ENCODE measurements around the gene SQSTM1.

SQSTM1 gene

DNA sequence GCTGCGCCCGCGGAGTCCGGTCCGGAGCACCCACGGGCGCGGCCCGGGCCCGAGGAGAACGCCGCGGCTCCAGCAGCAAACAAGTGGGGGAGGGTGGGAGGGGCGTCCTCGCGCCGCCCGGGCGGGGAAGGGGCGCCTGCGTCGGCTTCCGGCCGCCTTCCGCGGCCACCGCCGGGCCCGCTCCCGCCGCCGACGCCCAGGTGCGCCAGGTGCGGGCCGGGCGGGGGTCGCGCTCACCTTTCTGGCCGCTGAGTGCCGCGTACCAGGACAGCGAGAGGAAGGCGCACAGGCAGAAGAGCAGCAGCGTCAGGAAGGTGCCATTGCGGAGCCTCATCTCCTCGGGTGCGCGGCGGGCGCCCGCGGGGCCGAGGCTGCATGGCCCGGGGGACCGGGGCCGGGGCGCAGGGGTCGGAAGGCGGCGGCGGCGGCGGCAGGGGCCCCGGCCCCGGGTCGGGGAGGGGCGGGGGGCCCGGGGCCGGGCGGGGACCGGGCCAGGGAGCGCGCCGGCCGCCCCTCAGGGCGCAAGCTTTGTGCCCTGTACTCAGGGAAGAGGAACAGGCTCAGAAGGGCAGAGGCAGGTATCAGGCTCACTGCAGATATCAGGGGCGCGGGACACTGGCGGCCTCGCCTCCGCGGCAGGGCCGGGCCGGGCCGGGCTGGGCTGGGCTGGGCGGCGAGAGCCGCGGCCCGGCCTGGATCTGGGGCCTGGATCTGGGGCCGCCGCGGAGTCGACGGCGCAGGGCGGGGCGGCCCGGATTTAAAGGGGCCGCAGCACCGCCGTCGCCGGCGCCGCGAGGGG, 14.3 kb upstream of the SQSTM1 start, which contains the start of gene MGAT4B:
Gene MGAT4B, minus strand, starts transcription at position 617 of the 799 bp plus-strand sequence. Its CDS starts 283 bp downstream, at position 334.
- DNase-seq, result no peak

GRCh38 chr5:179812135-179812825, 8.4 kb upstream of the SQSTM1 start:
- no peak for DNase-seq

DNA sequence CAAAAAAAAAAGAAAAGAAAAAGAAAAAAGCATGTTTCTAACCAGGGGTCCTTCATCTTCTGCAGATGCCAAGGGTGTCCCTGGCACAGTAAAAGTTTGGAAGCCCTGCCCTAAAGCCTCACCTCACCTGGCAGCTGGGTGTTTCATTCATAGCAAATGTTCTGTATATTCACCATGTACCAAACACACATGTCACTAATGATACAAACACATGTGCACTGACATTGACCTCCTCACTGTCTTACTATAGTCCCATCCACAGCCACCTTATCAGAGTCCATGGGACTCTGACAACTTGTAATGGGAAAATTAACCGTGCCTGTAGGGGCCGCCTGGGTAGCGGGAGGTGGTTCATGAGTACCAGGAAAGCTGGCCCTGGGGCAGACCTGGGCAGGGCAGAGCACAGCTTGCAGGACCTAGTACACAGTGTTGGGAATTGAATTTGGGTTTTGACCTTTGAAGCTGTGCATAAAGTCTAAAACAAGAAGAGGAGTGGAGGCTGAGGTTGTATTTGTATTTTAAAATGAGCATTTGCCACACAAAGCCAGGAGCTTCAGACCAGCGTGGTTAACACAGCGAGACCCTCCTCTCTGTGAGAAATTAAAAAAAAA, 7.6 kb upstream of the SQSTM1 start:
- no peak for DNase-seq

GRCh38 chr5:179814090-179814489, 6.6 kb upstream of the SQSTM1 start:
- no peak for DNase-seq

DNA sequence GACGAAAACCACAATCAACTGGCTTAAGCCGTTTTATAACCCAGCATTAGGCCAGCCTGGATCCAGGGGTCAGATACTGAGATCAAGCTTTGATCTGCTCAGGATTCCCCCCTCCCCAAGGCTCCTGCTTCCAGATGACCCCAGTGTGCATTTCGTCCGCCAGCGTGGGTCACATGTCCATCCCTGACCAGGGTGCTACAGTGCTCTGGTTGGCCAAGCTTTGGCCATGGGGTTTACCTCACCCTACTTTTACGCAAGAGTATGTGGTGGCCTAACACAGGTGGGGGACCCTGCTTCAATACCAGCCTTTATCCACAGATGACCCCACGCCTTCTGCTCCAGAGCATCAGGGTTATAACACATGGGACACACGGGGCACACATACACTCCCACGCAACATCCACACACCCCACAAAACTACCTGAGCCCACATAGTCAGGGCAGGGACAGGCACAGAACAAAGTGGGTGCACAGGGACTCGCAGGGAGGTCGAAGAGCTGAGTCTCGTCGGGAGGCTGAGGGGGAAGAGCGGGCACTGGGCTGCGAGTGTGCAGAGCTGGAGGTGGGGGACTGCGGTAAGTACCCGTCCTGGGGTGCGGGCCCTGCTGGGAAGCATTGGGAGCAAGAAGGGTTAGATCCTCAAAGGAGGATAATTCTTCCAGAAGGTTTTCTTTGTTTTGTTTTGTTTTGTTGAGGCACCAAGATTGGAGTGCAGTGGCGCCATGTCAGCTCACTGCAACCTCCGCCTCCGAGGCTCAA, 5.0 kb upstream of the SQSTM1 start:
- DNase-seq, result no peak

GRCh38 chr5:179816401-179816795, 4.3 kb upstream of the SQSTM1 start:
- DNase-seq, result no peak

DNA sequence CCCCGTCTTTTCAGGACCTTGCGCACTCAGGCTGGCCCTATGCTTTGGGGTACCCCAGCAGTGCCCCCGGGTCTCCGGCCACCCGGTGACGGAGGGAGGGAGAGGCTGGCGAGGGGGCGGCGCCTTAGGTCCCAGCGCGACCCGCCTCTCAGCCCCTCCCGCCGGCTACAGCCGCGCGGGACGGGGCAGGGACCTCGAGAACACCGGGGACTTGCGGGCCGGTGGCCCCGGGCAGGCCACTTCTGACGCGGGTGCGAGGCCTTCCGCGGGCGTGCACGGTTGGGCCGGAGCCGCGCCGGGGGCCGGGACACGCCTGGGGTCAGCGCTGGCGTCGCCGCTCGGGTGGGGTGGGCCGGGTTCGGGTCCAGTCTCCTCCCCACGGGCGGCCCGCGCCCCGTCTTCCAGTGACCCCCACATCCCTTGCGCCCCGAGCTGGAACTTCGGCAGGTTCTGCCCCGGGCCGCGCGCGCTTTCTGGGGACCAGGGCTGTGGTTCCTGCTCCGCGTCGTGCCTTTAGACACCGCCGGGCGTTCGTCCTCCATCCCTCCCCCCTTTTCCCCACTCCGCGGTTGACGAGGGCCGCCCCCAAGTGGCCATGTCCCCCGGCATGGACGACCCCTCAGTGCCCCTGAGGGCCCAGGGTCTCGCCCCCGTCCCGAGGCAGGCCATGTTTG, 3.8 kb upstream of the SQSTM1 start:
- DNase-seq, result no peak

- DNase-seq, result no peak
Observed at GRCh38 chr5:179817470-179817840, 3.2 kb upstream of the SQSTM1 start.

DNA sequence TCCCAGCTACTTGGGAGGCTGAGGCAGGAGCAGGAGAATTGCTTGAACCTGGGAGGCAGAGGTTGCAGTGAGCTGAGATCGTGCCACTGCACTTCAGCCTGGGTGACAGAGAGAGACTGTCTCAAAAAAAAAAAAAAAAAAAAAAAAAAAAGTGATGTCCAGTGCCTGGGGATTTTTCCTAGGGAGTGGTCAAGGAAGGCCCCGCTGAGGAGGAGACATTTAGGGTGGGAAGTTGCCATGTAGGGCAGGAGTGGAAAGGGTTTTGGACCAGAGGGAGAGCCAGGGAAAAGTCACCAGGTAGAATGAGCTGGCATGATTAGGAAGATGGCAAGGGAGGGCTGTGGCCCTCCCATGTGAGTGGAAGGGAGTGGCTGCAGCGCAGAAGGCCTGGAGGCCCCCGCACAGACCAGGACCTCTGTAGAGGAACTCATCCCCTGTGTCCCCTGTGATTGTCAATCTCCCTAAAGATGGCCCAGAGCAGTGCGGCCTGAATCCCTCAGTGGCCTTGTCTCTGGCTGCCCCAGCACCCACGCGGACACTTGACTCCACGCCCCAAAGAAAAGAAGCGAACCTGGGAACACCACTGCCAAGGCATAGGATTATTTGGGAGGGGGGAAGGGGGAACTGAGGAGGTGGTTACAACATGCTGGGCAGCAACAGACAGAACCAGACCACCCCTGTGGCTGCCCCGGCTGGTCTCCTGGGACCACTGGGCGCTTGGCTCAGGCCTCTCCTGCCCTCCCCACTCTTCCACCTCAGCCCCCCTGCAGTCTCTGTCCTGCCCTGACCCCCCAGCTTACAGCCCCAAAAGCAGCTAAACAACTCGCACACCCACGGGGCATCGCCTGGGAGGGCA, 2.6 kb upstream of the SQSTM1 start:
- DNase-seq, result no peak

GRCh38 chr5:179818746-179819295, 1.9 kb upstream of the SQSTM1 start:
- no peak for DNase-seq

- DNase-seq, result no peak
Observed at GRCh38 chr5:179819296-179820126, 1.2 kb upstream of the SQSTM1 start.

GRCh38 chr5:179820127-179820482, 600 bp upstream of the SQSTM1 start:
- no peak for DNase-seq

GRCh38 chr5:179821298-179822058, 773 bp downstream of the SQSTM1 start:
- no peak for DNase-seq

GRCh38 chr5:179822059-179822432, 1.3 kb downstream of the SQSTM1 start:
- no peak for DNase-seq

GRCh38 chr5:179822444-179822990, 1.8 kb downstream of the SQSTM1 start:
- DNase-seq, result no peak

DNA sequence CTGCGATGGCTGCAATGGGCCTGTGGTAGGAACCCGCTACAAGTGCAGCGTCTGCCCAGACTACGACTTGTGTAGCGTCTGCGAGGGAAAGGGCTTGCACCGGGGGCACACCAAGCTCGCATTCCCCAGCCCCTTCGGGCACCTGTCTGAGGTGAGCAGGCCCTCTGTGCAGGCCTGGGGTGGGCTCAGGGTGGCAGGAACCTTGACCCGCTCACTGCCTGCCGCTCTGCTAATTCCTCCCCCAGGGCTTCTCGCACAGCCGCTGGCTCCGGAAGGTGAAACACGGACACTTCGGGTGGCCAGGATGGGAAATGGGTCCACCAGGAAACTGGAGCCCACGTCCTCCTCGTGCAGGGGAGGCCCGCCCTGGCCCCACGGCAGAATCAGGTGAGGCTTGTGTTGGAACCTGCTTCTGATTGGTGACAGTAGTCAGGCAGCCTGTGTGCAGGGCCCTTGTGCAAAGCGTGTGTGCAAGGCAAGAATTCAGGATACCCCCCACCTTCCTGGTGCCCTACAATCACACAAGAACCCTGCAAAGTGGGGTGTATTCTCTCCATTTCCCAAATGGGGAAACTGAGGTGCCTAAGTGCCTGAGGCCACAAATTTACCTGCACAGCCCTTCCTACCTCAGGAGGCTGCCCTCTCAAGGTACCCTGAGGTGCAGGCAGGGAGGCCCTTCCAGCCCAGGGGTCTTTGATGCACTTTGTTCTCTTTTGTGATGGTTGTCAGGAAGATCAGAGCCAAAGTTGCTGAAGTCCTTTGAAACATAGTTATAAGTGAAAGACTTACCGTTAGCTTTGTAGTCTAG, 3.4 kb downstream of the SQSTM1 start:
- no peak for DNase-seq

DNA sequence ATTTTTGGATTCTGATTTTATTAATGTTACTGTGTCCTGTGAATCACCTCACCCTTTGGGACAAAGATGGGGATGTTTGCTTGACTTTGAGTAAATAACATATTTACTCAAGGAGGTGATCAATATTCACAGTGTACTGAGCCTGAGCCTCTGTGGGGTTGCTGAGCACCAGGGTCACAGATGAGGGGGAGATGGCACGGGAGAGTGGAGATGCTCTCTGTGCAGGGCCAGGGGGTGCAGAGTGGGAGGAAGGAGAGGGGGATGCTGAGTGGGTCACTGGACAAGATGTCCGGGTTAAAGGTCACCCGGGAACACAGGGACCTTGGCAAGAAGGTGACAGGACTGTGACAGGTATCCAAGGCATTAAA, 4.0 kb downstream of the SQSTM1 start:
- no peak for DNase-seq

DNA sequence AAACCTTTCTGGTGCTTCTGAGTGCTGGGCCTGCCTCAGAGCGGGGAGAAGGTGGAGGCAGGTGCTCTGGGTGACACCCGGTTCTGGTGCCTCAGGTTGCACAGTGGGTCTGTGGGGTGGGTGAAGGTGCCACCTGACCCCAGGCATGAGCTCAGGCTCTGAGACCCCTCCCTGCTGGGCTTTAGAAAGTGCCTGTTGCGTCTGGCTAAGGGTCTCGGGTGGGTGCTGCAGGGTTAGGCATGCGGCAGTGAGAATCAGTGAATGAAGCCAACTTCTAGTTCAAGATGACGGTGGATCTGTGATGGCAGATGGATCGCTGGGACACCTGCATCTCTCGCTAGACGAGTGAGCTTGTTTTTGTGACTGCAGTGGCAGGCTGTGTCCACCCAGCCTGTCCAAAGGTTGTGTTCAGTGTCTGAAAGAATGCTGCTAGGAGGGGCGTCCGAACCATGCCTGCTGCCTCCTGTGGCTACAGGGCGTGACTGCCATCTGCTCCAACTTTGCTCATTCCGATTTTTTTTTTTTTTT, 5.0 kb downstream of the SQSTM1 start:
- DNase-seq, result no peak

Measured in NCI-H524 treated with DMSO at 0.1 percent for 48 hours (cell line).